Hepatocyte (in vitro differentiated cells): ENCODE data around the gene MS4A7.

Experiments
- CTCF ChIP-seq: fragments of 200-600 bp; sonication (generic); IDR thresholded peaks from 2 replicates; pipeline ENCODE4 v1.5.1; 2016; ENCODE audit warnings: antibody characterized with exemption, mild to moderate bottlenecking; ENCODE audit not compliant: poor library complexity
- EZH2phosphoT487 ChIP-seq: fragments of 200-600 bp; sonication (generic); IDR thresholded peaks from one replicate; pipeline ENCODE4 v1.6.1; 2018; ENCODE audit warnings: antibody characterized with exemption, mild to moderate bottlenecking, low read depth, moderate library complexity; ENCODE audit not compliant: unreplicated experiment, severe bottlenecking

- no peak for TF ChIP-seq CTCF
- TF ChIP-seq EZH2phosphoT487: no peak
These were observed 5.6 kb upstream of the MS4A7 start for GRCh38 chr11:60372767-60373166.
